NCI-H345 treated with DMSO at 0.1 percent for 48 hours (cell line): ENCODE measurements around the gene SLC35F5.
"Not testable (repeated sequence)": the region's sequence is repeated elsewhere in the genome, so short reads cannot be mapped to it uniquely, and the experiment has no call there.

Source experiments
- DNase-seq: peaks from one replicate; lab custom pipeline; 2025; ENCODE audit not compliant: unreplicated experiment; lab: John Stamatoyannopoulos, UW

The SLC35F5 gene

DNA sequence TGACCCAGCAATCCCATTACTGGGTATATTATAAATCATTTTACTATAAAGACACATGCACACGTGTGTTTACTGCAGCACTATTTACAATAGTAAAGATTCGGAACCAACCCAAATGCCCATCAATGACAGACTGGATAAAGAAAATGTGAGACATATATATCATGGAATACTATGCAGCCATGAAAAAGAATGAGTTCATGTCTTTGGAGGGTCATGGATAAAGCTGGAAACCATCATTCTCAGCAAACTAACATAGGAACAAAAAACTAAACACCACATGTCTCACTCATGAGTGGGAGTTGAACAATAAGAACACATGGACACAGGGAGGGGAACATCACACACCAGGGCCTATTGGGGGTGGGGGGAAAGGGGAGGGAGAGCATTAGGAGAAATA, 58.2 kb downstream of the SLC35F5 start:
- not testable (repeated sequence) for DNase-seq

DNA sequence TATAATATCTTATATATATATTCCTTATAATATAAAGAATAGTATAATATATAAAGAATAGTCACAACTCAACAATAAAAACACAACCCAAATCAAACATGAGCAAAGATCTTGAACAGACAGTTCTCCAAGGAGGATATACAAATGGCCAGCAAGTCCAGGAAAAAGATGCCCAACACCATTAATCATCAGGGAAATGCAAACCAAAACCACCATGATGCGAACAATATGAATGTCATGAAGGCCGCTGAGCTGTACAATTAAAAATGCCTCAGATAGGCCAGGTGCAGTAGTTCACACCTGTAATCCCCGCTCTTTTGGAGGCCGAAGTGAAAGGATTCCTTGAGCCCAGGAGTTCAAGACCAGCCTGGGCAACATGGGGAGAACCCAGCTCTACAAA, 58.9 kb downstream of the SLC35F5 start:
- no peak for DNase-seq

- no peak for DNase-seq
Measured at GRCh38 chr2:113694438-113694837, 62.0 kb downstream of the SLC35F5 start.

GRCh38 chr2:113692698-113693428, 63.6 kb downstream of the SLC35F5 start:
- no peak for DNase-seq

- not testable (repeated sequence) for DNase-seq
Measured at GRCh38 chr2:113690871-113691270, 65.6 kb downstream of the SLC35F5 start.

GRCh38 chr2:113686537-113686936, 69.9 kb downstream of the SLC35F5 start:
- DNase-seq = no peak

GRCh38 chr2:113685471-113685870, 71.0 kb downstream of the SLC35F5 start:
- no peak for DNase-seq

DNA sequence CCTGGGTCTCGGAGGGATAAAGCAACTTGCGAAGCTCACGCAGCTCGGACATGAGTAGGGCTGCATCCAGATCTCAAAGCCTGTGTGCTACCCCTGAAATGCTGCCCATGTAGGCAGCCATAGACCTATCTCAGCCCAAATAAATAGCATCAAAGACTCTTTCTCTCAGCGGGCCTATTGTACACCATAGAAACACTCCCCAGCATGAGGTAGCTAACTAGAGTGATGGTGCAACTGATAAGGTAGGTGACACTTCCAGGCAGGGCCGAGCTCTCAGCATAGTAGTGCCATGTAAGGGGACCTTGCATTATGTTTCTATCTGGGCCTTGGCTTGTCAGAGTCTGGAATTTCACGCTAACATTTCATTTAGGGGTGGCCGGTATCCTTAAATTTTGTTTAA, 77.0 kb downstream of the SLC35F5 start:
- DNase-seq = no peak

DNA sequence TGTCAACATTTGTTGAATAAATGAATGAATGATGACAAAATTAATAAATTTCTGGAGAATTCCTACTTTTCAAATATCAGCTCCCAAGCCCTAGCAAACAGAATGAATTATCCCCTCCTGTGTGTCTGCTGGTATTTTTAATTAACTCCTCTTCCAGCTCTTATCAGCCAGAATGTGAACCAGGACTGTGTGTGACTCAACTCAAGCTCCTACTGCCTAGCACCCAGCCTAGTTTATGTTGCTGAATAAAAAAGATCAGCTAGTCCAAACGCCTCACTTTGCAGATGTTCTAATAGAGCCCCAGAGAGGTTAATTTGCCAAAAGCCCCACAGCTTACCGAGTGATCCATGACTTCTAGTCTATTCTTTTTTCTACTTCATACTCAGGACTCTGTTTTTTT, 79.1 kb downstream of the SLC35F5 start:
- no peak for DNase-seq

GRCh38 chr2:113676623-113677266, 79.7 kb downstream of the SLC35F5 start:
- no peak for DNase-seq

DNA sequence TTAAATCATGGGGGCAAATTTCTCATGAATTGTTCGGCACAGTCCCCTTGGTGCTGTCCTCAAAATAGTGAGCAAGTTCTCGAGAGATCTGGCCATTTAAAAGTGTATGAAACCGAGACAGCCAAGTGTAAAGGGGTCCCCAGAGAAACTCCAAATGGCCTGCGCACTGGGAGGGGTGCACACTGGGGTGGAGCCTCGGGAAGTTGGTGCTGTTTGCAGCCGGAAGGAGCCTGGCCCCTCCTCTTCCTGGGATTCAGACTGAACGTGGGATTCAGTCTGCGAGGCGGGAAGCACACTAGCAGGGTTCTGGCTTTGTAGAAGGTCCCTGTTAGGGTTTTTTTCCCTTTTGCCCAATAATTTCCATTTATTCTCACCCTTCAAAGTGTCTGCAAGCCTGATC, 80.6 kb downstream of the SLC35F5 start:
- no peak for DNase-seq

- no peak for DNase-seq
Measured at GRCh38 chr2:113672326-113672932, 84.0 kb downstream of the SLC35F5 start.

DNA sequence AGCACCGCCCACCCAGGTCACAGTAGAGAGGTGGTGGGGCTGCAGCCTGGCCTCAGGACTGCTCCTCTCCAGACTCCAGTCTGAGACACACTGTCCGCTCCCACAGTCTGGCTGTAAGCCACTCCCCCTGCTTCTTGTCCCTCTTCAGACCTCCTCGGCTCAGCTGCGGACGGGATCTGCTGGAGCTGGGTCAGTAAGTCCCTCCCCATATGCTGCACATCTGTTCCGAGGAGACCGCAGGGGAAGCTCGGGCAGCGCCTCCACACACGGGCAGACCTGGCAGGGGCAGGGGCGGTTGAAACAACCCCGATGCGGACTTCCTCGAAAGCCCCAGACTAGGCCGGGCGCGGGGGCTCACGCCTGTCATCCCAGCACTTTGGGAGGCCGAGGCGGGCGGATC, 87.4 kb downstream of the SLC35F5 start:
- DNase-seq = not testable (repeated sequence)

- DNase-seq = not testable (repeated sequence)
Measured at GRCh38 chr2:113664761-113665533, 91.5 kb downstream of the SLC35F5 start.

DNA sequence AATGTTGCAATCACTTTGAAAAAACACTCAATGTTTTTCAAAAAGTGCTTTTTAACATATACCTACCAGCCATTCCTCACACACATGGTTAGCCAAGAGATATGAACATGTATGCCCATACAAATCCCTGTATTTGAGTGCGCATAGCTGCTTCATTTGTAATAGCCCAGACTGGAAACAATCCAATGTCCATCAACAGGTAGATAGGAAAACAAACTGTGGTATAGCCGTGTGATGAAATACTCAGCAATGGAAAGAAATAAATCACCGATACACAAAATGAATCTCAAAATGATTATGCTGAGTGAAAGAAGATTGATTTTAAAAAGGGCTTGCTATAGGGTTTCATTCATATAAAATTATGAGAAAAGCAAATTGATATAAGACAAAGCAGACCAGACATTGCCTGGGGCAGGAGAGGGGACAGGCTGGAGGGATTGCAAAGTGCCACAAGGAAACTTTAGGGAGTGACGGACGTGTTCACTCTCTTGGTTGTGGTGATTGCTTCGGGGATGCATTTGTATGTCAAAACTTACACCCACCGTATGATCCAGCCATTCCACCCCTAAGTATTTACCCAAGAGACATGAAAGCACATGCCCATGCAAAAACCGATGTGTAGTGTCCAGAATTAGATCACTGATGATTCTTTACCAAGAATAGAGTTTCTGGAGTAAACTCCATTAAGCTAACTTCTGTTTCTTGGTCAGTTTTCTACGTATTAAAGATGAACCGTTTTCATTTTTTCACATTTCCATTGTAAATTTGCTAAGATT, 93.0 kb downstream of the SLC35F5 start:
- DNase-seq = not testable (repeated sequence)
